Heart left ventricle (tissue), 13 donors: ENCODE data around the gene C1QTNF12.

ENCODE experiments used
- POLR2A ChIP-seq, 2 donors: fragments of 450-650 bp; IDR thresholded peaks; one replicate each; pipeline ENCODE4 v1.6.1; 2017; ENCODE audit warnings: antibody characterized with exemption in 2 of 2, mild to moderate bottlenecking in 2 of 2, moderate library complexity in 2 of 2
- TF ChIP-seq, protein P1 (sequence below), 12 donors: fragments of 200-600 bp; sonication (generic) in 4 of 12; IDR thresholded peaks; one replicate each; pipeline versions ENCODE4 v1.5.0 to v1.8.0; 2018 to 2022; ENCODE audit warnings: antibody characterized with exemption in 12 of 12, mild to moderate bottlenecking in 5 of 12
- donor health status: ischemic (EF 13 %, LVEDD 7.1; RV severe dilation, severe dysfunction).
- donor health status: DM: no; HTN: yes; CAD: no.
- donor health status: DM: no; HTN: no; CAD: no.
- donor health status: ischemic (EF 25% LVEDD 6.9; RV normal size, moderate dysfunction).
- donor health status: ischemic (EF 25% LVEDD 5.7; RV mildly dilated, moderate dysfunction).
- donor health status: ischemic (EF 35%, LVEDD 5.7; RV mildly dilated, moderate dysfunction).
- donor health status: nonischemic (EF 11% LVEDD 7.7; RV severe dilation, severe dysfunction).
- donor health status: DM: yes; HTN: yes; CAD: no.
- donor health status: PGD.
- donor health status: ischemic (EF 29% LVEDD 5.4; RV normal size, mild dysfunction).
- donor health status: nonischemic (EF 23%, LVEDD 6.1; RV moderate dilation, normal function).

DNA sequence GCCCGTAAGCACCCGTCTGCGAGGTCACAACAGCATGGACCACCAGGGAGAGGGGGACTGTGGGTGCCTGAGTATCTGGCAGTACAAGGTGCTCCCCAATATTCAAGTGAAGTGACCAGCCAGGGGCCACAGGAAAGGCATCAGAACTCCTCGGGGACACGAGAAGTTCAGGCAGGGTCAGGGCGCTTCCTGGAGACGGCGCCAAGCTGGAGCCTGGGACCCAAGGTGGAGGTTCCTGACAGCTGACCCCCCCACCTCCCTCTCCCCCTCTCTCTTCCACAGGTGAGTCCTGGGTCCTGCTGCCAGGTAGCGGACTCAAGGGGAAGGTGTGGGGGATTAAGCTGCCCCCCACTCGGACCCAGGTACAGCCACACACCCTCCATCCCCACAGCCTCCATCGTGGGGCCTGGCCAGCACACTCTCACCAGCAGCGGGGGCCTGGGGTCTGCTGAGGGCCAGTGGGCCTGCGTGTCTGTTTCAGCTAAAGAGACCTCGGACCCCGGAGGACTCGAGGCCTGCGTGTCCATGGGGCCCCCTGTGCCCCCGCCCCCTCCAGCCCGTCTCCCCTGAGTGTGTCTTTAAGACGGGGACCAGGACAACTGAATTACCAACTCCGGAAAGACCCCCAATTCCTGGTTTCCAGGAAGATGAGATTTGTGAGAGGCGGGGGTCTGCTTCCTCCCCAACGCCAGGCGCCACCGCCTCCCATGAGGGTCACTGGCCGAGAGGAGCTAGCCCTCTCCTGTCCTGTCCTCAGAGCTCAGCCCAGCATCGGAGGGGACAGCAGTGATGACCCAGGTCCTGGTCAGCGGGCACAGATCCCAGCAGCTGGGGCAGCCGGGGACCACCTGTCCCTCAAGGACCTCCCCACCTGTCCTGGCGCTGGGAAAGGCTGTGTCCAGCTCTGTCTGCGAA, 46.3 kb downstream of the C1QTNF12 start:
- no peak for TF ChIP-seq POLR2A (IDR thresholded peaks at IDR 0.05)
- TF ChIP-seq, protein P1, sequence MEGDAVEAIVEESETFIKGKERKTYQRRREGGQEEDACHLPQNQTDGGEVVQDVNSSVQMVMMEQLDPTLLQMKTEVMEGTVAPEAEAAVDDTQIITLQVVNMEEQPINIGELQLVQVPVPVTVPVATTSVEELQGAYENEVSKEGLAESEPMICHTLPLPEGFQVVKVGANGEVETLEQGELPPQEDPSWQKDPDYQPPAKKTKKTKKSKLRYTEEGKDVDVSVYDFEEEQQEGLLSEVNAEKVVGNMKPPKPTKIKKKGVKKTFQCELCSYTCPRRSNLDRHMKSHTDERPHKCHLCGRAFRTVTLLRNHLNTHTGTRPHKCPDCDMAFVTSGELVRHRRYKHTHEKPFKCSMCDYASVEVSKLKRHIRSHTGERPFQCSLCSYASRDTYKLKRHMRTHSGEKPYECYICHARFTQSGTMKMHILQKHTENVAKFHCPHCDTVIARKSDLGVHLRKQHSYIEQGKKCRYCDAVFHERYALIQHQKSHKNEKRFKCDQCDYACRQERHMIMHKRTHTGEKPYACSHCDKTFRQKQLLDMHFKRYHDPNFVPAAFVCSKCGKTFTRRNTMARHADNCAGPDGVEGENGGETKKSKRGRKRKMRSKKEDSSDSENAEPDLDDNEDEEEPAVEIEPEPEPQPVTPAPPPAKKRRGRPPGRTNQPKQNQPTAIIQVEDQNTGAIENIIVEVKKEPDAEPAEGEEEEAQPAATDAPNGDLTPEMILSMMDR (IDR thresholded peaks at IDR 0.05): no peak
